Amniotic epithelial cell (primary cell): ENCODE data around the gene ST6GALNAC6.
"Not testable (repeated sequence)": the region's sequence is repeated elsewhere in the genome, so short reads cannot be mapped to it uniquely, and the experiment has no call there.

Source experiments
- DNase-seq: peaks from one replicate; pipeline ENCODE4 v3.0.0-alpha.2; 2010; ENCODE audit warnings: low read depth

ST6GALNAC6 gene

DNA sequence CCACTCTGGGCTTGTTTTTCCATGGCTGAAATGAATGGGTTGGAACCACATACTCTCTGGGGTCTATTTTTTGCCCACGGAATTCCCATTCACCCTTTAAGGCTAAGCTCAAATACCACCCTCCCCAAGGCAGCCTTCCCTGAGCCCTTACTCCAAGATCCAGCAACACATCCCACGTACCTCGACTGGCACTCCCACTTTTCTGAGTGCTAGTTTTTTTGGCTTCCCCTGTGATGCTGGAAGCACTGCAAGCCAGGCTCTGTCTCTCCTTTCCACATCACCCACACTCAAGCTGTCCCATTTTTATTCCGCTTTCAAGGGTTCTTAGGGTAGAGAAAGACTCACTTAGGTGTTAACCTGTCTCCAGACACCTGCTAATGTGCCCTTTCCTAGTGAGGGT, 6.0 kb downstream of the ST6GALNAC6 start:
- DNase-seq: no peak

DNA sequence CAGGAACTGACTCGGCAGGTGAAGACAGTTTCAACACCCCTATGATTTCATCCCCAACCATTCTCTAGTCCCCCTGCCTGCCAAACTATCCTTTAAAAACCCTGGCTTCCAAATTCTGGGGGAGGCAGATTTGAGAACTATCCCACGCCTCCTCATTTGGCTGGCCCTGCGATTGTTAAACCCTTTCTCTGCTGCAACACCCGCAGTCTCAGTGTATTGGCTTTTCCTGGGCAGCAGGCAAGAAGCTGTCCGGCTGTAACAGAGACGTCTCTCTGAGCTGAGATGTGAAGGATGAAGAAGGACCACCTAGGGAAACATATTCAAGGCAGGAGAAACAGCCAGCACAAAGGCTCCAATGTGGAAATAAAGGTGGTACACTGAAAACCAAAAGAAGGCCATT, 6.6 kb downstream of the ST6GALNAC6 start:
- no peak for DNase-seq

DNA sequence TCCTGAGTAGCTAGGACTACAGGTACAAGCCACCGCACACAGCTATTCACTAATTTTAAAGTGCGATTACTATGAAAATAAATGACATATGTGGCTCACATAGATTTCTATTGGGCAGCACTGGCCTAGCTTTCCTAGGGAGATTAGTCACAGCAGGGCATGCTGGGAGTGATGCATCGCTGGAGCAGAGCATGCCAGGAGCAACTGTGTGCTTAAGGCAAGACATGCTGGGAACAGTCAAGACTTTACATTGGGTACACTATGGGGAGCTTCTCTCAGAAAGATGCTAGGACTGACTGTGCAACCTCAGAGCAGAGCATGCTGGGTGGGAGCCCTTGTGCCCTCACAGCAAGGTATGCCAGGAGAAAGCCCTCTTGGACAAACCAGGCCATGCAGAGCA, 9.3 kb downstream of the ST6GALNAC6 start:
- no peak for DNase-seq

DNA sequence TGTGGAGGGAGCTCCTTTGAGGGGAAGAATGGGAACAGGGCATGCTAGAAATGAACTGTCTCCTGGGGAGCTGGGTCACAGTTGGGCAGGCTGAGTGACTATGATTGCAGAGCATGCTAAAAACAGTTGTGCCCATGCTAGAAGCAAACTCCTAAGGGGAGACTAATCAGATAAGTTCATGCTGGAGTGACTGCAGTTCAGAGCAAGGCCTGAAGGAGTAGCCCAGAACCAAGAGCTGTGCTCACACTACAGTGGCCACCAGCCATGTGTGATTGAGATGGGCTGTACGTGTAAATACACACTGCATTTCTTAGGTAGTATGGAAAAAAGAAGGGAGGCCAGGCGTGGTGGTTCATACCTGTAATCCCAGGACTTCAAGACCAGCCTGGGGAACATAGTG, 11.6 kb downstream of the ST6GALNAC6 start:
- DNase-seq: no peak

DNA sequence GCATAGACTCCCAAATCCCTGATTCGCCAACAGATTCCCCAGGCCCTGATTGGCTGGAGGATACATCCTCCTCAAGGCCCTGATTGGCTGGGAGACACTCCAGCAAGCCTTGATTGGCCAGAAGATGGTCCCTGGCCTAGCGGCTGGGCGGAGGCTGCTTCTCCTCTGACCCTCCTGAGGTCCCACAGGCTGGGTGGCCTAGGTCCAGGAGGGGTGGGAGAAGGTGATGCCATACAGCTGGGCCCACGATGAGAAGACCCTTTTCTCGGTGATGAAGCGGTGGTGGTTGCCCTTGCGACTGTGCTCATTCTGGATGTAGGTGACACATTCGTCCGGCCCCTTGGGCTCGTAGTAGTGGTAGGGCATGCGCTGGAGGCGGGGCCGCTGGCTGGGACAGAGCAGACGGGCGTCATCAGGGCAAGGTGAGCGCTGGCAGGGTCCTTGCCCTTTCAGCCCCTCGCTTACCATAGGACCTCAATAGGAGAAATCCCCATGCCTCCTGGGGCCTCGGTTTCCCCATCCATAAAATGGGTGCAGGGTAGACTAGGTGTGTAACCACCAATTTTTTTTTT, 12.9 kb downstream of the ST6GALNAC6 start:
- DNase-seq: no peak

DNA sequence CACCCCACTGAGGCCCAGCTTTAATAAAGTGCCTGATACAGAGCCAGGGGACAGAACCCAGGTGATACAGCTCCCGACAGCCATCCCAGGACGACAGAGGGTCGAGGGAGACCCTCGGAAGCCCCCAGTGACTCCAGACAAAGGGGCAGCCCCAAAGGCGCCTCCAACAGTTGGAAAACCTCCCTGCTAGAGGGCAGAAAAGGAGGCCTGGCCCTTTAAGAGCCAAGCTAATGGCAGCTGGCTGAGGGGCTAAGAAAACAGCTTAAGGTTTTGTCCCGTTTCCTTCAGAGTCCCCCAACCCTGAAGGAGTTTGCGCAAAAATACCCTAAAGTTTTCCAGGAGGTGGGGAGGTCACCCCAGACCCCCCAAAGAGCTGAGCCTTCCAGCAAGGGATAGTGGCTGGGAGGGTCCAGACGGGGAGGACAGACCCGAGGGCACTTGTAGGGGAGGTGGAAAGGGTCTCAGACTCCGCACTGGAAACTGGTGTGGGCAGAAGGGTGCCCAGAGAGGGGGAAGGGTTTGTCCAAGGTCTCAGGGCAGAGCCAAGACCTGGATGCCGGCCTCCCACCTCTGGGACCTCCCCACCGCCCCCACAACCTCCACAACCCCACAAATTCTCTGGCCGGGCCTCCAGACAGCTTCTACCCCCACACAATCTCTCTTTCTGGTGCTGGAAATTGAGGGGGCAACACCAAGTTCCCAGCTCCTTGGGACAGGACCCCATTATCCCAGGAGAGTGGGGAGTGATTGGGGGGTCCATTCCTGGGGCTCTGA, 13.7 kb downstream of the ST6GALNAC6 start:
- DNase-seq: no peak

DNA sequence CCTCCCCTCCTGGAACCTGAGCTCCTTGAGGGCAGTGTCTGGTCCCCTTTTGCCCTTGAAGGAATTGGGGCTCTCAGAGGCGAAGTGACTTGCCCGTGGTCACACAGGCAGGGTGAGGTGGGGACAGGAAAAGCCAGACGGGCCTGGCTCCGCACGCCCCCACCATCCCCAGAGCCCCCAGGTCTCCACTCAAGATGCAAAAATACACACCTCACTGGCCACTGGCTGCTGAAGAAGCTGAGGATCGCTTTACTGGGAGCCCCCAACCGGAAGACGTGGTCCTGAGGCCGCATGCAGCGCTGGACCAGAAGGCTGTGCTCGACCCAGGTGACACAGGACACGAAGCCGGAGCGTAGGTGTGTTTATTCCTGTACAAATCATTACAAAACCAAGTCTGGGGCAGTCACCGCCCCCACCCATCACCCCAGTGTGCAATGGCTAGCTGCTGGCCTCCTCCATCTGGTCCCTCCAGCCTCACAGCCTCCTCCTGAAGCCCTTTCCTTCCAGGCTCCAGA, 14.4 kb downstream of the ST6GALNAC6 start:
- no peak for DNase-seq

DNA sequence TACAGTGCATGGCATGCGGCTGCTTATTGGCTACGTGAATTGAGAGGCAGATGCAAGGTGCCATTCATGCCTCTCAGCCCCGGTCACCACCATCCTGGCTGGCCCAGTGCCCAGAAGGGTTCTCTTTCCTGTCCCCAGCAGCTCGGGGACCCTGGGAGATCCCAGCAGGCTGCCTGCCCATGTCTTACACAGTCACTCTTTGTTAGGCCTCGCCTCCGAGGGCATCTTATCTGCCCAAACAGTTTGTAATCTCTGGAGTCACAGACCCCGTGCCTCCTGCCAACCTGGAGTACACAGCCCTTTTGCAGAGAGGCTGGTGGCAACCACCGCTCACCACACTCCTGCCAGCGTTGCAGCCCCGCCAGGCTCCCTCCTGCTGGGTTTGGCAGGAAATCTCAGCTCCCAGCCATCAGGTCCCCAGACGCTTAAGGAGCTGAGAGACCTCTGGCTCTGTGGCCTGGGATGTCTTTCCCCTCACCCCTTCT, 14.9 kb downstream of the ST6GALNAC6 start:
- no peak for DNase-seq

DNA sequence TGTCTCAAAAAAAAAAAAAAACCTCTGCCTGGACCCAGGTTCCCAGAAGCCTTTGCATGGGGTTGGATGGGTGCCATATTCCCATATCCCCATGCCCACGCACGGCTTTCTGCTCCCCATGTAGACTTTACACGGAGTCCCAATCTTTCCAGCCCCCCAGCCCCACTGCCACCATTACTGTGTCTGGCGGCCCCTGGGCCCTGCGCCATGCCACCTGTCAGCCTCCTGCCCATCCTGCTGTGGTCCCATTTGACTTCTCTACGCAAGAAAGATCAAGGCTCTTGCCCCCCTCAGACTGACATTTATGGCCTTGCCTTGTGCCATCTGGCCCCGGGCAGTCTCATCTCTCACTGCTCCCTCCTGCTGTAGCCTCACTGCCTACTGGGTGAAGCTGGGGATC, 15.4 kb downstream of the ST6GALNAC6 start:
- DNase-seq: no peak

DNA sequence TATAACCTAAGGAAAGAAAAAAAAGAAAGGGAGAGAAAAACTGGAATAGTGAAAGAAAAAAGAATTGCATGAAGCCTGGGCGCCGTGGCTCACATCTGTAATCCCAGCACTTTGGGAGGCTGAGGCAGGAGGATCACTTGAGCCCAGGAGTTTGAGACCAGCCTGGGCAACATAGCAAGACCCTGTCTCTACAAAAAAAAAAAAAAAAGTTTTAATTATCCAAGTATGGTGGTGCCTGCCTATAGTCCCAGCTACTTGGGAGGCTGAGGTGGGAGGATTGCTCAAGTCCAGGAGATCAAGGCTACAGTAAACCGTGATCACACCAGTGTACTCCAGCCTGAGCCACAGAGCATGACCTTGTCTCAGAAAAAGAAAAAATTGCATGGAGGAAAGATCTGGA, 17.7 kb downstream of the ST6GALNAC6 start:
- DNase-seq: not testable (repeated sequence)

DNA sequence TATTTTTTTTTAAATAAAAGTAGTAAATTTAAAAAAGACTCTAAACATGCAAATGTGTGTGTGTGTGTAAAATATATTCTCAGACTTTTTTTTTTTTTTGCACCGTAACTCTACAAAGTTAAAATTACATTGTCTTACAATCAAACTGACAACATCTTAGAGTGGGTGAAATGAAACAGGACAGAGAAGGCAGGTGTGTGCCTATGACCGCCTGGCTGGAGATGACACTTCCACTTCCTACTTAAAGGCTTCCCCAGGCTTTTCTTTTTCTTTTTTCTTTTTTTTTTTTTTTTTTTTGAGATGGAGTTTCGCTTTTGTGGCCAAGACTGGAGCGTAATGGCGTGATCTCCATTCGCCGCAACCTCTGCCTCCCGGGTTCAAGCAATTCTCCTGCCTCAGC, 19.3 kb downstream of the ST6GALNAC6 start:
- DNase-seq: no peak

DNA sequence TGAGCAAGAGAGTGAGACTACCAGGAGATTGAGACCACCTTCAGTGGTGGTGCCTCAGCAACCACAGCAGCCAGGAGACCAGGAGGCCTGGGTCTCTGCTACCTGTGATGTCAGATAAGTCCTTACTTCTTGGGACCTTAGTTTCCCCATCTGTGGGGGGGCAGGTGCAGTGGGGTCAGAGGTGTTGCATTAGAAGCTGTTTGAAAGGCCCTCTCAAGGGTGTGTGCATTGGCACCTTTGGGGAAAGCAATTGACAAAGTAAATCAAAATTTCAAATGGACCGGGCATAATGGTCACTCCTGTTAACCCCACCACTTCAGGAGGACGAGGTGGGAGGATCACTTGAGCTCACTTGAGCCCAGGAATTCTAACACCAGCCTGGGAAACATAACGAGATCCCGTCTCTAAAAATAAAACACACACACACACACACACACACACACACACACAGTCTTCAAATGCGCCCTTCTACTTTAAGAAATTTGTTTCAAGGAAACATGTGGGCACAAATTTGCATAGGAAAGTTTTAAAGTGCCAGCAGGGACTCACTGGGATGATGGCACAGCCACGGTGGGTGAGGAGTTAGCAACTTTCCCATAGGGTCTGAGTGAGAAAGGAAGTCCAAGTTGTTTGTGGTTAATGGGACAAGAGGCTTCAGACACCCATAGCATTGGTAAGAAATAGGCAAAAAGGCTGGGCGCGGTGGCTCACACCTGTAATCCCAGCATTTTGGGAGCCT, 20.6 kb downstream of the ST6GALNAC6 start:
- no peak for DNase-seq

DNA sequence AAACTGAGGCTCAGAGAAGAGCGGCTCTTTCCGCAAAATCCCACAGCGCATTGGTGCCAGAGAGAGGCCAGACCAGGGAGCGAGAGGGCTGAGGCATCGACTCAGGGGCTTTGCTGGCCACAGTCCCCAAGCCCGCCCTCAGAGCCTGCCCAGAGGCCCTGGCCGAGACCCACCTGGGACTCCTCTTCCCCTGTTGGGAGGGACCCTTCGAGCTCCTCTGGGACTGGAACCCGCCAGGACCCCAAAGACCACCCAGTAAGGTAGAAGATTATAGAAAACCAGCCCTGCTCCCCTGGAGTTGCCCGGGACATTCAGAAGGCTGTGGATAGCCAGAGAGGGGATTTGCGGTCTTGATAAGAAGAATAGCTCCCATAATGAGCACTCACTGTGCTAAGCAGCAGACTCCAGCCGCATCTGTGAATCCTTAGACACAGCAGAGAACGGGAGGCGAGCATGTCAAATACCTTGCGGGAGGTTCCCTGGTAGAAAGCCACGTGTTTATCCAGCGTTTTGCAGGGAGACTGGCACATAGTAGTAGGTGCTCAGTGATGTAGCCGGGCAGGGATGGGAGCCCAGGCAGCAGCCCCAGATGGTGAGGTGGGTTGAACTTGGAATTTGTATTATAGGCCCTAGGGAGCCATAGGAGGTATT, 21.3 kb downstream of the ST6GALNAC6 start:
- peak; percentile 92 for DNase-seq

DNA sequence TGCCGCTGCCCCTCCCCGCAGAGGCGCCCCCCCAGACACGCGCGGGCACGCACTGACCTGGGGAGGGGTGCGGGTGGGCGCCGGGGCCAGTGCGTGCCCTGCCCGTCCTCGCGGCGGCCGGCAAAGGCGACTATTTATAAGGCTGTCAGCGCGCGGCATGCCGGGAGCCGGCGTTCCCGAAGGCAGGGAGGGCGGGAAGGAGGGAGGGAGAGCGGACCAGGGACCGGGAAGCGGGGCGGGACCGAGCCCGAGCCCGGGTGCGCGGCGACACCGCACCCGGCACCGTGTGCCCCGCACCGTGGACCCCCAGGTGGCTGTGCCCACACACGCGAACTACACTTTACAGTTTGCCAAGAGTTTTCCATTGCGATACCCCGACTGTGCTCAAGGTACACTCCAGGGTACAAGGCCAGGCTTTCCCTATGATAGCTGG, 21.8 kb downstream of the ST6GALNAC6 start, which contains the start of gene AK1:
TSS of gene AK1 (minus strand) at position 110 of the 433 bp plus-strand sequence. CDS start 3,058 bp downstream, outside the sequence.
- DNase-seq: no peak

DNA sequence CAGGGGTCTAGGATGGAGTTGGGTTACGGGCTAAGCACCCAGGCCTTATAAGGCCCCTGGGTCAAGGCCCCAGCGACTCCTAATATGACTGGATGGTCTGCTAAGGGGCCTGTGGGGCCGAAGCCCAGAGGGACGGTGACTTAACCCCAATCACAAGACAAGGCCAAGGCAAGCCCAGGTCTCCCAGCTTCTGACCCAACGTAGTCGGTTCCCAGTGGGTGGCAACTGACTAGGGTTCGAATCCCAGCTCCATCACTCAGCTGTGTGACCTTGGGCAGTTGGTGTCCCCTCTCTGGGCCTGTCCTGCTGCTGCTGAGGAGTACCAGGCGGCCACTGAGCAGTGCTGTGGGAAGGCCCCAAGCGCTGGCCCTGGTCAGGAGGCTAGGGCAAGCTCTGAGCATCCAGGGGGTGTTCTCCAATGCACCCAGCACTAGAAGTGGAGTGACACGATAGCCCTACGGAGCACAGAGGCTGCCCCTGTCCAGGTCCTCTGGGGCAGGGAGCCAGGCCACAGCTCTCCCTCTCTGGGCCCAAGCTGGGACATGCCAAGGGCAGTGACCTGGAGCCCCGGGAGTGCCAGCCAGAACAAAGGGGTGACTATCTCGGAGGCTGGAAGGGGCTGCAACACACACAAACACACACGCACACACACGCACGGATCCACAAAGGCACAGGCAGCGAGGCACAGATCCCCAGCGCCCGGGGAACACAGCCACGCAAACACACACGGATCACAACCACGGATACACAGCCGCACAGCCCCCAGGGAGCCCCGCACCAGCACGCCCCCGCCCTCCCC, 22.4 kb downstream of the ST6GALNAC6 start:
- DNase-seq: no peak

DNA sequence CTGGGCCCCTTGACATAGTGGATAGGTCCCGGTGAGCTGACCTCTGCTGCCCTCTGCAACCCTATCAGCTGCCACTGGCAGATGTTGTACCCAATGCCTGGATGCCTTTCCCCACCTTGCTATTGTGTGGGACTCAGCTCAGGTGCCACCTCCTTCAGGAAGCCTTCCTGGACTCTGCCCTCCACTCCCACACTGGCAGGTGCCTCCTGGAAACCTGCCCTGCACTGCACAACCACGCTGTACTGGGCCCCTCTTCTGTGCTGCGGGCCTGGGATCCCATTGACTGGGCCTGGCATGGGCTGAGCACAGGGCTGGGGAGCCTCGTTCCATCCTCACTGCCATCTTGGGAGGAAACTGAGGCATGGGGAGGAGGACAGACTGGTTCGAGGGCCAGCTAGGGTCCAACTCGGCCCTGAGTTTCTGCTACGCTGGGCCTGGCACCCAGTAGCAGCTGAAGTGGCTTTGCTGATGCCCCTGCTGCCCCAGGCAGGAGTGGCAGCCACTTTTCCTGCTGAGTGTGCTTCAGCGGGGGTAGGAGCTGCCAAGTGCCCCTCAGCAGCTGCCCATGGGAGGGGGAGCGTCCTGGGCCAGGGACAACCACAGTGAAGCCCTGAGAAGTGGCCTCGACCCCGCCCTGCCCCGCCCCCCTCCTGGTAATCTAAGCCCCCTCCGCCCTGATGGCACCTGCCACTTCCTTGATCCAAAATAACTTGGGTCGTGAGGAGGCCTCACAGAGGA, 23.2 kb downstream of the ST6GALNAC6 start:
- no peak for DNase-seq

DNA sequence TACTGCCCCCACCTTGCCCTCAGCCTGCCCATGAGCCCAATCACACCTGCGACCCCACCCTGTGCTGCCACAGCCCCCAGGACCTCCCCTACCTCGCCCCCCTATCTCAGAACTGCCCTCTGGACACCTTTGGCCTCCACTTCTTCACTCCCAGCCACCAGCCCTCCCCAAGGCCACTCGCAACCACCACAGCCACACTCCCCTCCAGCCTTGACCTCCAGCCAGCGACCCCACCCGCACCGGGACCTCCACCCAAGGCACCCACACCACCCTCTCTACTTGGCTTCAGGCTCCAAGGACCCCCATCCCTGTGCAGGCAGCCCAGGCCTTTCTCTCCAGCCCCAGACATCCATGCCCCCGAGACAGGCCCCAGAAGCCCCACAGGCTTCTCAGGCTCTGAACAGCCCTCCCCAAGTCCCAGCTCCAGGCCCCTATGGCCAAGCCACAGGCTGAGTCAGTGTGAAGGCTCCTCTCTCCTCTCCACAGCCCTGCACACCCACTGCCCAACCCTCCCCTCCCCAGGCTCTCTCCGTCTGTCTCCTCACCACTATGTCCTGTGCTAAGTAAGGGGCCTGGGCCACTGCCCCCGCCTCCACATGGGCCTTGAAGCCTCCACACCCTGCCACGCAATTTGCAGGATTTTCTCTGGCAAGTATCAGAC, 24.0 kb downstream of the ST6GALNAC6 start:
- peak; percentile 59 for DNase-seq

DNA sequence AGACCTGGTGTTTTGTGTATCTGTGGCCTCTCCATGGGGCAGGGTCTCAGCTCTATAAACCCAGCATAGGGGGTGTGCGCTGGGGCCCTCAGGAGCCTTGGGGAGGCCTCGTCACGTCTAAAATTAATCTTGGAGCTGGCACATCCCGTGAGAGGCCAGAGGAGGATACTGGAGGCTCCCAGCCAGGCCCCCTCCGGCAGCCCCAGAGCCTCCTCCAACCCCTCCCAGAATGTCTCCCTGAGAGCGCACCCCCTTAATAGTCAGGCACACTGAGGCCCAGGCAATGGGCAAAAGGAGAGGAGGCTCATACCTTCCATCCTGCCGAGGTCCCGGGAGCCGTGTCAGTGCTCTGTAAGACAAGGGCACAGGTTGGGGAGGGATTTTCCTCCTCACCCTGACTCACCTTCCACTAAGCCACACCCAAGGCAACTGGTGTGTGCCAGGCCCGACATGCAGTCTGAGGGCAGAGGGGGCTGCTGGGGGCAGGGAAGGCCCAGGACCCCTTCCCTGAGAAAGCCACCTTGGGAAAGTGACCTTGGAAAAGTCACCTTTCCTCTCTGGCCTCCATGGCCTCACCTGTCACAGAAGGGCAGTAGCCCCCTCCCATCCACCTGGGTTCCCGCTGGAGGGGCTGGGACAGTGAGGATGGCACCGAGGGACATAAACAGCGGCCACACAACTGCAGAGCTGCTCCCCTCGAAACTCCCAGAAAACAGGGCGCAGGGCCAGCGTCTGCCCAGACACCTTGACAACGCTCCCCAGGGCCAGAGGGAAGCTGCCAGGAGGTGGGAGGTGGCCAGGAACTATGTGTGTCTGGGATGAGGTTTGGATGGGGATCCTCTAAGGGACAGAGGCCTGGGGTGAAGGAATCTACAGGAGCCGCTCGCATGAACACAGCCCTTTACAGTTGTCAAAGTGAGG, 24.8 kb downstream of the ST6GALNAC6 start:
- no peak for DNase-seq

DNA sequence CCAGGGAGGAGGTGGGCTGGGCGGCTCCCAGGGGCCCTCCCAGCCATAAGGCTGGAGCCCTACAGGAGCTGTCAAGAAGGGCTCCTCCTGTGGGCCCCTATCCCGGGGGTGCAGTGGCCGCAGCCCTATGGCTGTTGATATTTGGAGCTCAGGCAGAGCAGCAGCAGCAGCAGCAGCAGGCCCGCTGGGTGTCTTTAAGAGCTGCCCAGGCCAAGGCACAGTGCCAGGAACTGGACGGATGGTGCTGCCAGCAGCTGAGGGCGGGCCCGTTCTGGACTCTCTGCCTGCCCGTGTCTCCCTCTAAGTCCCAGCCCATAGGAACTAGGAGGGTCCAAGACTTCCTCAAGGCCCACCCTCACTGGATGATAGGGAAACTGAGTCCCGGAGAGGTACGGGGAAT, 25.5 kb downstream of the ST6GALNAC6 start:
- DNase-seq: no peak
